ENCODE data around the gene KDM5B. TPM values are rescaled to one million over a fixed set of nuclear protein-coding genes. Genes with fewer than 3 reads are reported as not detected.
"Not testable (repeated sequence)": the region's sequence is repeated elsewhere in the genome, so short reads cannot be mapped to it uniquely, and the experiment has no call there.

The KDM5B gene
- total RNA-seq, 1 donor from 2014 or later: 316 TPM

GRCh38 chr1:202798260-202798659, 10.0 kb downstream of the KDM5B start:
- peaks cover 9% of the 10 kb centered on the region for H3K36me3 Mint-ChIP-seq (ENCODE audit: insufficient read depth)
- H3K9me3 Mint-ChIP-seq (ENCODE audit: low read depth): no peaks in the 10 kb centered on the region

GRCh38 chr1:202796670-202797069, 11.6 kb downstream of the KDM5B start:
- peaks cover 9% of the 10 kb centered on the region for H3K36me3 Mint-ChIP-seq (ENCODE audit: insufficient read depth)
- H3K27me3 Mint-ChIP-seq: no peaks in the 10 kb centered on the region
- no peaks in the 10 kb centered on the region for H3K9me3 Mint-ChIP-seq (ENCODE audit: low read depth)
- no peak for TF ChIP-seq CTCF (IDR thresholded peaks at IDR 0.05; ENCODE audit: unreplicated experiment)
- peak overlapping the region; percentile 73 for H3K27ac Mint-ChIP-seq
- H3K4me3 Mint-ChIP-seq (ENCODE audit: low read depth): no peak overlapping the region
- no peak for DNase-seq (ENCODE audit: low spot score, unreplicated experiment)
- H3K4me1 Mint-ChIP-seq (ENCODE audit: low read depth): peaks cover 19% of the 10 kb centered on the region

More at GRCh38 chr1:202798260-202798659, 10.0 kb downstream of the KDM5B start:
- TF ChIP-seq CTCF (IDR thresholded peaks at IDR 0.05; ENCODE audit: unreplicated experiment): no peak
- H3K27ac Mint-ChIP-seq: peak overlapping the region; percentile 59
- H3K4me3 Mint-ChIP-seq (ENCODE audit: low read depth): no peak overlapping the region
- no peak for DNase-seq (ENCODE audit: low spot score, unreplicated experiment)
- H3K27me3 Mint-ChIP-seq: no peaks in the 10 kb centered on the region
- peaks cover 25% of the 10 kb centered on the region for H3K4me1 Mint-ChIP-seq (ENCODE audit: low read depth)

- not testable (repeated sequence) for H3K4me3 Mint-ChIP-seq (ENCODE audit: low read depth); H3K27me3 Mint-ChIP-seq; H3K9me3 Mint-ChIP-seq (ENCODE audit: low read depth); H3K36me3 Mint-ChIP-seq (ENCODE audit: insufficient read depth); DNase-seq (ENCODE audit: low spot score, unreplicated experiment)
- Mint-ChIP-seq H3K27ac (peak overlapping the region; percentile 69), H3K4me1 (ENCODE audit: low read depth) (peaks cover 17% of the 10 kb centered on the region)
Observed at GRCh38 chr1:202794931-202795330, 13.3 kb downstream of the KDM5B start.

DNA sequence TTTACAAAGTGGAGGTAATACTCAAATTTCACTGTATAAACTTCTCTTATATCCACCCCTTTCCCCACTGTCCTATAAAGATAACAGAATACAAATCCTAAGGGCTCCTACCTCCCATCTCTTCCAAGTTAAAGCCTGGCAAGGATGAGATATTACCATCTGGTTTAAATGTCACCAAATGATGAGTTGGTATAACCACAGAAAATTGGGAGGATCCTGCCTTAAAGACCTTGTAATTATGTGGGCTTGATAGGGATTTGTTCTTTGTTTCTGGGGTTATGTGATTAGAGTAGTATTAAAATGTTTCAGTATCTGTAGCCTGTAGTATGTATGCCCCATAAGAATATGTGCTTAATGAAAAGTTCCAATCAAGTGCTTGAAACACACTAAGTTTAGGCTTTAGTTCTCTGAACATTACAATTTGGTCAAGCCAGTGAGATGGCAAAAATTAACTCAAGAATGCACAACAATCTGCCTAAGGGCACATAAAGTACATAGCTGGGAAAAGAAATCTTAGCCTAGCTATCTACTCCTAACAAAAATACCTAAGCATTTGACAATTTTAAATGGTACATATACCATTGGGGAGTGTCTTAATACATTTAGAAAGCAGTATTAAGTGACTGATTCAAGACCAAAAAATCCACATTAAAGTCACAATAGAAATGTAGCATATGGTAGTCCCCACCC, 14.0 kb downstream of the KDM5B start:
- Mint-ChIP-seq H3K4me1 (ENCODE audit: low read depth) (peaks cover 19% of the 10 kb centered on the region), H3K27ac (peak overlapping the region; percentile 57), H3K36me3 (ENCODE audit: insufficient read depth) (peaks cover 1% of the 10 kb centered on the region), H3K4me3 (ENCODE audit: low read depth) (no peak overlapping the region), H3K9me3 (ENCODE audit: low read depth) (no peaks in the 10 kb centered on the region), H3K27me3 (no peaks in the 10 kb centered on the region)
- TF ChIP-seq CTCF (IDR thresholded peaks at IDR 0.05; ENCODE audit: unreplicated experiment): no peak
- no peak for DNase-seq (ENCODE audit: low spot score, unreplicated experiment)

- no peak overlapping the region for H3K4me3 Mint-ChIP-seq (ENCODE audit: low read depth)
- peaks cover 8% of the 10 kb centered on the region for H3K36me3 Mint-ChIP-seq (ENCODE audit: insufficient read depth)
- H3K27ac Mint-ChIP-seq: peak overlapping the region; percentile 73
- H3K4me1 Mint-ChIP-seq (ENCODE audit: low read depth): peaks cover 19% of the 10 kb centered on the region
- H3K27me3 Mint-ChIP-seq: no peaks in the 10 kb centered on the region
- no peak for DNase-seq (ENCODE audit: low spot score, unreplicated experiment)
- H3K9me3 Mint-ChIP-seq (ENCODE audit: low read depth): no peaks in the 10 kb centered on the region
- TF ChIP-seq CTCF (IDR thresholded peaks at IDR 0.05; ENCODE audit: unreplicated experiment): no peak
Observed at GRCh38 chr1:202791077-202791747, 17.0 kb downstream of the KDM5B start.
